Astrocyte of the spinal cord (primary cell): ENCODE data around the gene EVL.

Source experiments
- DNase-seq: peaks from one replicate; pipeline ENCODE4 v3.0.0; 2011; ENCODE audit warnings: low read depth, low spot score
- H3K4me3 ChIP-seq: 2 replicates; pipeline ENCODE4 v1.5.1; 2011; ENCODE audit warnings: low read depth, mild to moderate bottlenecking, low read length, moderate library complexity
- CTCF ChIP-seq: IDR thresholded peaks from 2 replicates; pipeline ENCODE4 v1.5.1; 2012; ENCODE audit warnings: low read depth, mild to moderate bottlenecking, low read length, inconsistent platforms
- in situ Hi-C: cut with HindIII; loops from 2 replicates; pipeline ENCODE4 v1.10.0; 2017; ENCODE audit warnings: low sequenced_read_pairs

Gene EVL

GRCh38 chr14:100100032-100100703 is 34.9 kb downstream of the EVL start:
- TF ChIP-seq CTCF: no peak
- in situ Hi-C loops: no loop called here

GRCh38 chr14:100102156-100102785 is 37.0 kb downstream of the EVL start:
- in situ Hi-C loops: no loop called here
- H3K4me3 ChIP-seq: no peak overlapping the region
- TF ChIP-seq CTCF: no peak
- no peak for DNase-seq

More at GRCh38 chr14:100100032-100100703, 34.9 kb downstream of the EVL start:
- no peak overlapping the region for H3K4me3 ChIP-seq
- DNase-seq: no peak

- no peak for TF ChIP-seq CTCF
- peak; percentile 19 for DNase-seq
- in situ Hi-C loops: no loop called here
- no peak overlapping the region for H3K4me3 ChIP-seq
Observed at GRCh38 chr14:100103250-100104005, 38.2 kb downstream of the EVL start.

- H3K4me3 ChIP-seq: no peak overlapping the region
- in situ Hi-C loops: no loop called here
- no peak for DNase-seq
- no peak for TF ChIP-seq CTCF
Observed at GRCh38 chr14:100104006-100104352, 38.8 kb downstream of the EVL start.

GRCh38 chr14:100104523-100105300 is 39.5 kb downstream of the EVL start:
- peak; percentile 27 for TF ChIP-seq CTCF
- H3K4me3 ChIP-seq: no peak overlapping the region
- in situ Hi-C loops: no loop called here
- DNase-seq: peak; percentile 76
